Measurements from ENCODE around the gene FHOD3. TPM values are rescaled to one million over a fixed set of nuclear protein-coding genes. Genes with fewer than 3 reads are reported as not detected.

Gene FHOD3
- total RNA-seq, 2 donors from 2014 or later: 66.0 to 114 TPM

DNA sequence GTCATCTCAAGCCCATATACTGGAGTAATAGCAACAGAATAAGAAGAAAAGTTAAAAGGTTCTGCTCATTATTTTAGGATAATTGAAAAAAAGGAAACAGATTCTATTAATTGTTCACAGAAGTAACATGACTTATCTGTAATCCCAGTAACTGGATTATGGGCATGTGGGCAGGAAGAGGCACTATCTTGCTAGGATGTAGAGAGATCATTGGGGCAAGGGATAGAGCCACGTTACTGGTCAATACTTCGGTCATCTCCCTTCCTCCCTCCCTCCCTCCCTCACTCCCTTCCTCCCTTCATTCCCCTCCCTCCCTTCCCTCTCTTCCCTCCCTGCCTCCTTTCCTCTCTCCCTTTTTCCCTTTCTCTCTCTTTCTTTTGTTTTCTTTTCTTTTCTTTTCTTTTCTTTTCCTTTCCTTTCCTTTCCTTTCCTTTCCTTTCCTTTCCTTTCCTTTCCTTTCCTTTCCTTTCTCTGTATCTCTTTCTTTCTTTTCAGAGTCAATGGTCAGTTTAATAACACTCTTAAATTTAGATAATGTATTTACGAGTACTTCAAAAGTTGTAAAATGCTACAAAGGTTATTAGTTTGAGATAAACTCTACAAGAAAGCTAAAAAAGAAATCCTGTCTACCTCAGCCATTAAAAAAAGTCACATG is 82.8 kb downstream of the FHOD3 start:
- TF ChIP-seq, protein P1, sequence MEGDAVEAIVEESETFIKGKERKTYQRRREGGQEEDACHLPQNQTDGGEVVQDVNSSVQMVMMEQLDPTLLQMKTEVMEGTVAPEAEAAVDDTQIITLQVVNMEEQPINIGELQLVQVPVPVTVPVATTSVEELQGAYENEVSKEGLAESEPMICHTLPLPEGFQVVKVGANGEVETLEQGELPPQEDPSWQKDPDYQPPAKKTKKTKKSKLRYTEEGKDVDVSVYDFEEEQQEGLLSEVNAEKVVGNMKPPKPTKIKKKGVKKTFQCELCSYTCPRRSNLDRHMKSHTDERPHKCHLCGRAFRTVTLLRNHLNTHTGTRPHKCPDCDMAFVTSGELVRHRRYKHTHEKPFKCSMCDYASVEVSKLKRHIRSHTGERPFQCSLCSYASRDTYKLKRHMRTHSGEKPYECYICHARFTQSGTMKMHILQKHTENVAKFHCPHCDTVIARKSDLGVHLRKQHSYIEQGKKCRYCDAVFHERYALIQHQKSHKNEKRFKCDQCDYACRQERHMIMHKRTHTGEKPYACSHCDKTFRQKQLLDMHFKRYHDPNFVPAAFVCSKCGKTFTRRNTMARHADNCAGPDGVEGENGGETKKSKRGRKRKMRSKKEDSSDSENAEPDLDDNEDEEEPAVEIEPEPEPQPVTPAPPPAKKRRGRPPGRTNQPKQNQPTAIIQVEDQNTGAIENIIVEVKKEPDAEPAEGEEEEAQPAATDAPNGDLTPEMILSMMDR (IDR thresholded peaks at IDR 0.05): no peak
- Histone ChIP-seq H3K4me3 (no peak overlapping the region), H3K27me3 (no peaks in the 10 kb centered on the region), H3K9me3 (no peaks in the 10 kb centered on the region), H3K27ac (peak overlapping the region; percentile 39 to 93), H3K4me1 (peaks cover 0 to 29% of the 10 kb centered on the region in 2 donors), H3K36me3 (no peaks in the 10 kb centered on the region)
- DNase-seq (ENCODE audit: low spot score): no peak

DNA sequence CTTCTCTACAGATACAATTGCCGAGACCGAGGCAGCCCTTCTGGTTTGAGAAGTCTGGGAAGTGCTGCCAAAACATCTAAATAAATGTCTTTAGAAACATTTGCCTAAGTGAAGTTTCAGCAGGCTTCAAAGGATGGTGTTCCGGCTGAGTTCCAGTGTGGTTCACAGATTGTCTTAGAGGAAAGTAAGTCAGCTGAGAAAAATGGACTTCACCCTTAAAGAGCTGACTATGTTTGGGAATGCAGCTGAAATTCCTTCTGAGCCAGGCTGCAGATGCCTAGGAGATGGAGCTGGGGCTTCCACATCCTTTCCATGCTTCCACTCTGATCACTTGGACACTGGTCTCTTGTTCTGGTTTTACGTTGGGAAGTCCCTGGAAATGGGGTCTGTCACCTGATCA is 83.6 kb downstream of the FHOD3 start:
- no peaks in the 10 kb centered on the region for H3K36me3 ChIP-seq
- DNase-seq (ENCODE audit: low spot score): no peak
- no peaks in the 10 kb centered on the region for H3K27me3 ChIP-seq
- no peaks in the 10 kb centered on the region for H3K9me3 ChIP-seq
- peaks cover 0 to 29% of the 10 kb centered on the region in 2 donors for H3K4me1 ChIP-seq
- peak overlapping the region; percentile 49 to 93 for H3K27ac ChIP-seq
- TF ChIP-seq, protein P1 (IDR thresholded peaks at IDR 0.05): no peak
- no peak overlapping the region for H3K4me3 ChIP-seq

DNA sequence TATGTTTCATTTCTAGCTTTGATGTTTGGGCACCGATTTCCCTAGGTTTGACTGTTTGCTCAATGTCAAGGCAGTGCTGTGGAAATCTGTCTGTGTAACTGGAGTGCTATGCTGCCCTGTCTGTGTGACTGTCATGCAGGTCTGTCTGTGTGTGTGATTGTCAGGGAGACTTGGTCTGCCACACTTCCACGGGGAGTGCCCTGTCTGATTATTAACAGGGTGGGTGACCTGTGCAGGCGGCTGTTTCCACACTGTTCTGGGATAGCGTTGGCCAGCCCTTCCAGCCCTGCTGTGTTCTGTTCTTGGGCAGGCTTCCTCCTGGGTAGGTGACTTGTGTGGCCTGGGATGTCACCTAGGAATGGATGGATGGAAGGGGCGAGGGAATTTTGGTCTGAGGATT is 85.3 kb downstream of the FHOD3 start:
- TF ChIP-seq, protein P1 (IDR thresholded peaks at IDR 0.05): no peak
- H3K4me3 ChIP-seq: no peak overlapping the region
- H3K36me3 ChIP-seq: no peaks in the 10 kb centered on the region
- no peaks in the 10 kb centered on the region for H3K27me3 ChIP-seq
- H3K9me3 ChIP-seq: no peaks in the 10 kb centered on the region
- H3K27ac ChIP-seq: peak overlapping the region; percentile 48 to 93
- peaks cover 0 to 40% of the 10 kb centered on the region in 2 donors for H3K4me1 ChIP-seq
- DNase-seq (ENCODE audit: low spot score): no peak

DNA sequence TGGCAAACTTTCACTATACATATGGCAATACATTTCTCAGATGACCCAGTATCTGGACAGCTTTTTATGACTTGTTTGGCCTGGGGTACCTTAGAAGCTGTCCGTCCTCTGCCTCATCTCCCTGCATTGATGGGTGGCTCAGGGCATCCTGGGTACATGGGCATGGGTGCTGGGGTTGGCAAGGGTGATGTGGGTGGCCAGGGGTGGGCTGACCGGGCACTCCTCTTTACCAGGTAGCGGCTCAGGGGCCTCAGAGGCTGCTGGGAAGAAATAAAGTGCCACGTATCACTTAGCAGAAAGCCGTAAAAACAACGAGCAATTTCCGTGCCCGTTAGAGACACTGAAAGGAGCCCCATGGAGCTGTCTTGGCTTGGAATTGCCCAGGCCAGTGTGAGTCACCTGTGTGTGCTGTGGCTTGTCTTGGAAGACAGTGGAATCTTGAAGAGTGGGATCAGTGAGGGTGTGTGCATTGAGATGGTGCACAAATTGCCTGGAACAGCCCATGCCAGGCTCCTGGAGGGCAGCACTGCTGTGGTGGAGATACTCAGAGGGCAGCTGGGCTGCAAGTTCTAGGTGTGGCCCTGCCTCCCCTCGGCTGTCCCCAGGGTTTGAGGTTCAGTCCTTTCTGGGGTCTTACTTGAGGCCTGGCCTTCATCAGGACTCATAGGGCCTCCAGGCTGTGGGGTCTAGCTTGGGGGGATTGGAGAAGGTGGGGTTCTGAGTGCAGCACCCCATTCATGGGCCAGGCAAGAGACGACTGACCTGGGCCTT is 88.8 kb downstream of the FHOD3 start:
- H3K27me3 ChIP-seq: no peaks in the 10 kb centered on the region
- no peak for DNase-seq (ENCODE audit: low spot score)
- no peak overlapping the region for H3K4me3 ChIP-seq
- H3K9me3 ChIP-seq: no peaks in the 10 kb centered on the region
- TF ChIP-seq, protein P1 (IDR thresholded peaks at IDR 0.05): no peak
- H3K27ac ChIP-seq: peak overlapping the region; percentile 68 to 93
- H3K4me1 ChIP-seq: peaks cover 0 to 37% of the 10 kb centered on the region in 2 donors
- no peaks in the 10 kb centered on the region for H3K36me3 ChIP-seq

DNA sequence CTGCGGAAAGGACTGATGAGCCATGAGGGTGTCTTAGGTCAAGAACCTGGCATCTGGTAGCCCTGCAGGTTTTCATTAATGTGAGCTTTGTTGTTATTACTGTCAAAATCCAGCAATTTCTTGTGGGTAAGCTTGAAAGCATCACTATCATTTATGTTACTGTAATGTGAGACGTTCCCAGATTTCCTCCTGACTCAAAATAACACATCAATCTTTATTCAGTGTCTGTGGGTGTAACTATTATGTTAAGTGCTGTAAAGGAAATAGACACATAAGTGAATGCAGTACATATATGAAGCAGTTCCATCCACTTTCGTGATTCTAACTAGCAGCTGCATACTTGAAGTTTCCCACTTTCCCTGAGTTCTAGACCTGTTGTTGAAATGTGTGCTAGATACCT is 89.8 kb downstream of the FHOD3 start:
- no peaks in the 10 kb centered on the region for H3K27me3 ChIP-seq
- no peak for DNase-seq (ENCODE audit: low spot score)
- no peak overlapping the region for H3K4me3 ChIP-seq
- H3K9me3 ChIP-seq: no peaks in the 10 kb centered on the region
- no peaks in the 10 kb centered on the region for H3K36me3 ChIP-seq
- peaks cover 0 to 36% of the 10 kb centered on the region in 2 donors for H3K4me1 ChIP-seq
- peak overlapping the region; percentile 68 to 93 for H3K27ac ChIP-seq
- TF ChIP-seq, protein P1 (IDR thresholded peaks at IDR 0.05): no peak

All from right atrium auricular region (tissue), 2 donors.